HepG2 (cell line): ENCODE data around the gene MARS1. TPM values are rescaled to one million over a fixed set of nuclear protein-coding genes. Genes with fewer than 3 reads are reported as not detected.

ENCODE experiments used
- BHLHE40 ChIP-seq: IDR thresholded peaks from 2 replicates; pipeline ENCODE4 v1.6.1; 2011; ENCODE audit warnings: low read length, improper control_type of control experiment
- JDP2 ChIP-seq: sonication (generic); formaldehyde crosslinking; IDR thresholded peaks from 2 replicates; pipeline ENCODE4 v1.8.1; 2022; ENCODE audit warnings: missing genetic modification reagents, borderline replicate concordance
- PHB2 ChIP-seq: fragments of 450-650 bp; IDR thresholded peaks from 2 replicates; pipeline ENCODE4 v1.6.1; 2018; ENCODE audit not compliant: partially characterized antibody
- ZNF138 ChIP-seq: sonication (generic); formaldehyde crosslinking; IDR thresholded peaks from 2 replicates; pipeline ENCODE4 v1.5.0; 2020; ENCODE audit warnings: mild to moderate bottlenecking, low read depth, missing genetic modification reagents
- ZNF496 ChIP-seq: sonication (generic); formaldehyde crosslinking; IDR thresholded peaks from 2 replicates; pipeline ENCODE4 v1.8.1; 2023; ENCODE audit warnings: mild to moderate bottlenecking, moderate library complexity, missing genetic modification reagents; ENCODE audit not compliant: insufficient replicate concordance
- ZNF557 ChIP-seq: sonication (generic); formaldehyde crosslinking; IDR thresholded peaks from 2 replicates; pipeline ENCODE4 v1.4.0; 2020; ENCODE audit warnings: missing genetic modification reagents
- ZNF569 ChIP-seq: sonication (generic); formaldehyde crosslinking; IDR thresholded peaks from 2 replicates; pipeline ENCODE4 v1.5.0; 2020; ENCODE audit warnings: mild to moderate bottlenecking, missing genetic modification reagents, moderate library complexity, borderline replicate concordance
- ZNF737 ChIP-seq: sonication (generic); formaldehyde crosslinking; IDR thresholded peaks from 2 replicates; pipeline ENCODE4 v1.5.0; 2020; ENCODE audit warnings: missing genetic modification reagents, mild to moderate bottlenecking, borderline replicate concordance
- polyA plus RNA-seq, 8 experiments: library from polyadenylated mRNA; depleted of rRNA in 3 of 8; stranded (reverse) in 7 of 8; unstranded in 1 of 8; fragments of >200 nt; fragmentation: Illumina TruSeq in 4 of 8; extraction: Trizol in 4 of 8; gene quantifications; 2 replicates each; pipeline versions ENCODE4 v1.2.1 to v1.2.3, GENCODE V29; 2011 to 2016; ENCODE audit warnings: low read depth in 4 of 8, missing spikeins in 1 of 8, mixed read lengths in 1 of 8; ENCODE audit not compliant: insufficient read depth in 1 of 8
- total RNA-seq, 5 experiments: library from RNA; depleted of rRNA; stranded (reverse); fragments of >200 nt; fragmentation: Illumina TruSeq; extraction: Trizol; gene quantifications; 2 replicates each; pipeline ENCODE4 v1.2.3, GENCODE V29; 2016; ENCODE audit warnings: low read depth in 1 of 5
- TF ChIP-seq, protein P1 (sequence below): sonication (generic); formaldehyde crosslinking; IDR thresholded peaks from 2 replicates; pipeline ENCODE4 v1.4.0; 2020; ENCODE audit warnings: mild to moderate bottlenecking, missing genetic modification reagents
- TF ChIP-seq, protein P2 (sequence below), 2 experiments: fragments of 450-650 bp in 1 of 2; sonication (generic) in 1 of 2; formaldehyde crosslinking; IDR thresholded peaks; 2 replicates each; pipeline versions ENCODE4 v1.5.0 to v1.8.0; 2020 to 2022; ENCODE audit warnings: mild to moderate bottlenecking in 1 of 2, missing genetic modification reagents in 1 of 2
- TF ChIP-seq, protein P3 (sequence below): sonication (generic); formaldehyde crosslinking; IDR thresholded peaks from 2 replicates; pipeline ENCODE4 v1.4.0; 2020; ENCODE audit warnings: low read depth, mild to moderate bottlenecking, missing genetic modification reagents
- TF ChIP-seq, protein P4 (sequence below): sonication (generic); formaldehyde crosslinking; IDR thresholded peaks from 2 replicates; pipeline ENCODE4 v1.5.0; 2020; ENCODE audit warnings: mild to moderate bottlenecking, missing genetic modification reagents, borderline replicate concordance
- TF ChIP-seq, protein P5 (sequence below): sonication (generic); formaldehyde crosslinking; IDR thresholded peaks from 2 replicates; pipeline ENCODE4 v1.4.0; 2020; ENCODE audit warnings: missing genetic modification reagents, low read depth, mild to moderate bottlenecking, borderline replicate concordance
- TF ChIP-seq, protein P6 (sequence below), 2 experiments: IDR thresholded peaks; 2 replicates each; pipeline ENCODE4 v1.6.1; 2011 to 2012; ENCODE audit warnings: low read length in 2 of 2, borderline replicate concordance in 1 of 2, low read depth in 1 of 2, mild to moderate bottlenecking in 1 of 2, moderate library complexity in 1 of 2

MARS1 gene
- total and polyA plus RNA-seq, 2 of the 13 experiments (the other 11 are each of a cell fraction or from before 2014, with no cell fraction given): 115 to 181 TPM

DNA sequence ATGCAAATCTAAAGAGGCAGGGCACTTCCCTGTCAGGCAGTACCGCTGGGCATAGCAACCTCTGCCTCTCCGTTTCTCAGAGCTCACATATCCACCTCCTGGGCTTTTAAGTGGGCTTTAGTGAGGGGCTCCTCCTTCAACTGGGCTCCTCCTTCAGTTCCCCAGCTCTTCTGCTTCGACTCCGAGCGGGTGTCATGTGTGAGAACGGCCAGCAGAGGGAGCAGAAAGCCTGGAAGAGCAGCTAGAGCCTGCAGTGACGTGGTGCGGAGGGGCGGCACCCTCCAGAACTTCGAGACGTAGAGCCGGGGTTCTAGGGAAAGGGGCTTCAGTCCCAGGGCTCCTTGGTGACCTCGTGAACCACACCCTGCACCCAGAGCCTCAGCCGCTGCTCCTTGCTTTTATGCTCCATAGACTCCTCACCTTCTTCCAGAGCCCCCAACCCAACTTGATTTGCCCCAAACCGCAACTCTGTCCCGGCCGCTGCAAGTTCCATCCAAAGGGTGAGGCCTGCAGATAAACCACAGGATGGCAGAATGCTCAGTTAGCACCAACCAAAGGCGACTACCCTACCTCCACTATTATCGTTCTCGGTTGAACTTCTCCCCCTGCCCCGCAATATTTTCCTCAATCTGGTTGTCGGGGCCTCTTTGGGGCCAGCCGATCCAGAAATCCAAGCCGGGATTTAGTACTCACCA is 28.7 kb upstream of the MARS1 start (continued):
- TF ChIP-seq, protein P1, sequence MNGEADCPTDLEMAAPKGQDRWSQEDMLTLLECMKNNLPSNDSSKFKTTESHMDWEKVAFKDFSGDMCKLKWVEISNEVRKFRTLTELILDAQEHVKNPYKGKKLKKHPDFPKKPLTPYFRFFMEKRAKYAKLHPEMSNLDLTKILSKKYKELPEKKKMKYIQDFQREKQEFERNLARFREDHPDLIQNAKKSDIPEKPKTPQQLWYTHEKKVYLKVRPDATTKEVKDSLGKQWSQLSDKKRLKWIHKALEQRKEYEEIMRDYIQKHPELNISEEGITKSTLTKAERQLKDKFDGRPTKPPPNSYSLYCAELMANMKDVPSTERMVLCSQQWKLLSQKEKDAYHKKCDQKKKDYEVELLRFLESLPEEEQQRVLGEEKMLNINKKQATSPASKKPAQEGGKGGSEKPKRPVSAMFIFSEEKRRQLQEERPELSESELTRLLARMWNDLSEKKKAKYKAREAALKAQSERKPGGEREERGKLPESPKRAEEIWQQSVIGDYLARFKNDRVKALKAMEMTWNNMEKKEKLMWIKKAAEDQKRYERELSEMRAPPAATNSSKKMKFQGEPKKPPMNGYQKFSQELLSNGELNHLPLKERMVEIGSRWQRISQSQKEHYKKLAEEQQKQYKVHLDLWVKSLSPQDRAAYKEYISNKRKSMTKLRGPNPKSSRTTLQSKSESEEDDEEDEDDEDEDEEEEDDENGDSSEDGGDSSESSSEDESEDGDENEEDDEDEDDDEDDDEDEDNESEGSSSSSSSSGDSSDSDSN: peak; percentile 62
- TF ChIP-seq, protein P2, sequence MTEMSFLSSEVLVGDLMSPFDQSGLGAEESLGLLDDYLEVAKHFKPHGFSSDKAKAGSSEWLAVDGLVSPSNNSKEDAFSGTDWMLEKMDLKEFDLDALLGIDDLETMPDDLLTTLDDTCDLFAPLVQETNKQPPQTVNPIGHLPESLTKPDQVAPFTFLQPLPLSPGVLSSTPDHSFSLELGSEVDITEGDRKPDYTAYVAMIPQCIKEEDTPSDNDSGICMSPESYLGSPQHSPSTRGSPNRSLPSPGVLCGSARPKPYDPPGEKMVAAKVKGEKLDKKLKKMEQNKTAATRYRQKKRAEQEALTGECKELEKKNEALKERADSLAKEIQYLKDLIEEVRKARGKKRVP (CRISPR knock-in tag; IDR thresholded peaks at IDR 0.05): no peak
- TF ChIP-seq BHLHE40 (no peak), ZNF557 (no peak), ZNF569 (CRISPR knock-in tag) (no peak), JDP2 (CRISPR knock-in tag) (no peak), ZNF138 (CRISPR knock-in tag) (no peak), ZNF496 (CRISPR knock-in tag) (no peak), PHB2 (no peak), ZNF737 (CRISPR knock-in tag) (no peak)
- TF ChIP-seq, protein P3, sequence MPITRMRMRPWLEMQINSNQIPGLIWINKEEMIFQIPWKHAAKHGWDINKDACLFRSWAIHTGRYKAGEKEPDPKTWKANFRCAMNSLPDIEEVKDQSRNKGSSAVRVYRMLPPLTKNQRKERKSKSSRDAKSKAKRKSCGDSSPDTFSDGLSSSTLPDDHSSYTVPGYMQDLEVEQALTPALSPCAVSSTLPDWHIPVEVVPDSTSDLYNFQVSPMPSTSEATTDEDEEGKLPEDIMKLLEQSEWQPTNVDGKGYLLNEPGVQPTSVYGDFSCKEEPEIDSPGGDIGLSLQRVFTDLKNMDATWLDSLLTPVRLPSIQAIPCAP (CRISPR knock-in tag): no peak
- TF ChIP-seq, protein P4, sequence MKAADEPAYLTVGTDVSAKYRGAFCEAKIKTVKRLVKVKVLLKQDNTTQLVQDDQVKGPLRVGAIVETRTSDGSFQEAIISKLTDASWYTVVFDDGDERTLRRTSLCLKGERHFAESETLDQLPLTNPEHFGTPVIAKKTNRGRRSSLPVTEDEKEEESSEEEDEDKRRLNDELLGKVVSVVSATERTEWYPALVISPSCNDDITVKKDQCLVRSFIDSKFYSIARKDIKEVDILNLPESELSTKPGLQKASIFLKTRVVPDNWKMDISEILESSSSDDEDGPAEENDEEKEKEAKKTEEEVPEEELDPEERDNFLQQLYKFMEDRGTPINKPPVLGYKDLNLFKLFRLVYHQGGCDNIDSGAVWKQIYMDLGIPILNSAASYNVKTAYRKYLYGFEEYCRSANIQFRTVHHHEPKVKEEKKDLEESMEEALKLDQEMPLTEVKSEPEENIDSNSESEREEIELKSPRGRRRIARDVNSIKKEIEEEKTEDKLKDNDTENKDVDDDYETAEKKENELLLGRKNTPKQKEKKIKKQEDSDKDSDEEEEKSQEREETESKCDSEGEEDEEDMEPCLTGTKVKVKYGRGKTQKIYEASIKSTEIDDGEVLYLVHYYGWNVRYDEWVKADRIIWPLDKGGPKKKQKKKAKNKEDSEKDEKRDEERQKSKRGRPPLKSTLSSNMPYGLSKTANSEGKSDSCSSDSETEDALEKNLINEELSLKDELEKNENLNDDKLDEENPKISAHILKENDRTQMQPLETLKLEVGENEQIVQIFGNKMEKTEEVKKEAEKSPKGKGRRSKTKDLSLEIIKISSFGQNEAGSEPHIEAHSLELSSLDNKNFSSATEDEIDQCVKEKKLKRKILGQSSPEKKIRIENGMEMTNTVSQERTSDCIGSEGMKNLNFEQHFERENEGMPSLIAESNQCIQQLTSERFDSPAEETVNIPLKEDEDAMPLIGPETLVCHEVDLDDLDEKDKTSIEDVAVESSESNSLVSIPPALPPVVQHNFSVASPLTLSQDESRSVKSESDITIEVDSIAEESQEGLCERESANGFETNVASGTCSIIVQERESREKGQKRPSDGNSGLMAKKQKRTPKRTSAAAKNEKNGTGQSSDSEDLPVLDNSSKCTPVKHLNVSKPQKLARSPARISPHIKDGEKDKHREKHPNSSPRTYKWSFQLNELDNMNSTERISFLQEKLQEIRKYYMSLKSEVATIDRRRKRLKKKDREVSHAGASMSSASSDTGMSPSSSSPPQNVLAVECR (CRISPR knock-in tag): peak; percentile 43; the same call in 1 of the 2 replicates
- TF ChIP-seq, protein P5, sequence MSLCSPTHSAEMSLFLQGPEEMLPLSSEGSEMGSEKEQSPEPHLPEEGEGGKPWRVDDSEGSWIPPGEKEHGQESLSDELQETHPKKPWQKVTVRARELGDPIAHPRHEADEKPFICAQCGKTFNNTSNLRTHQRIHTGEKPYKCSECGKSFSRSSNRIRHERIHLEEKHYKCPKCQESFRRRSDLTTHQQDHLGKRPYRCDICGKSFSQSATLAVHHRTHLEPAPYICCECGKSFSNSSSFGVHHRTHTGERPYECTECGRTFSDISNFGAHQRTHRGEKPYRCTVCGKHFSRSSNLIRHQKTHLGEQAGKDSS (CRISPR knock-in tag): 0 out of 2 replicates have a peak, but pooled peaks have one; percentile 17
- TF ChIP-seq, protein P6, sequence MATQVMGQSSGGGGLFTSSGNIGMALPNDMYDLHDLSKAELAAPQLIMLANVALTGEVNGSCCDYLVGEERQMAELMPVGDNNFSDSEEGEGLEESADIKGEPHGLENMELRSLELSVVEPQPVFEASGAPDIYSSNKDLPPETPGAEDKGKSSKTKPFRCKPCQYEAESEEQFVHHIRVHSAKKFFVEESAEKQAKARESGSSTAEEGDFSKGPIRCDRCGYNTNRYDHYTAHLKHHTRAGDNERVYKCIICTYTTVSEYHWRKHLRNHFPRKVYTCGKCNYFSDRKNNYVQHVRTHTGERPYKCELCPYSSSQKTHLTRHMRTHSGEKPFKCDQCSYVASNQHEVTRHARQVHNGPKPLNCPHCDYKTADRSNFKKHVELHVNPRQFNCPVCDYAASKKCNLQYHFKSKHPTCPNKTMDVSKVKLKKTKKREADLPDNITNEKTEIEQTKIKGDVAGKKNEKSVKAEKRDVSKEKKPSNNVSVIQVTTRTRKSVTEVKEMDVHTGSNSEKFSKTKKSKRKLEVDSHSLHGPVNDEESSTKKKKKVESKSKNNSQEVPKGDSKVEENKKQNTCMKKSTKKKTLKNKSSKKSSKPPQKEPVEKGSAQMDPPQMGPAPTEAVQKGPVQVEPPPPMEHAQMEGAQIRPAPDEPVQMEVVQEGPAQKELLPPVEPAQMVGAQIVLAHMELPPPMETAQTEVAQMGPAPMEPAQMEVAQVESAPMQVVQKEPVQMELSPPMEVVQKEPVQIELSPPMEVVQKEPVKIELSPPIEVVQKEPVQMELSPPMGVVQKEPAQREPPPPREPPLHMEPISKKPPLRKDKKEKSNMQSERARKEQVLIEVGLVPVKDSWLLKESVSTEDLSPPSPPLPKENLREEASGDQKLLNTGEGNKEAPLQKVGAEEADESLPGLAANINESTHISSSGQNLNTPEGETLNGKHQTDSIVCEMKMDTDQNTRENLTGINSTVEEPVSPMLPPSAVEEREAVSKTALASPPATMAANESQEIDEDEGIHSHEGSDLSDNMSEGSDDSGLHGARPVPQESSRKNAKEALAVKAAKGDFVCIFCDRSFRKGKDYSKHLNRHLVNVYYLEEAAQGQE (IDR thresholded peaks at IDR 0.05; ENCODE audit: borderline replicate concordance in 1 of 2, low read depth in 1 of 2, low read length in 2 of 2): no peak
